ENCODE data around the gene CAPN8.

DNA sequence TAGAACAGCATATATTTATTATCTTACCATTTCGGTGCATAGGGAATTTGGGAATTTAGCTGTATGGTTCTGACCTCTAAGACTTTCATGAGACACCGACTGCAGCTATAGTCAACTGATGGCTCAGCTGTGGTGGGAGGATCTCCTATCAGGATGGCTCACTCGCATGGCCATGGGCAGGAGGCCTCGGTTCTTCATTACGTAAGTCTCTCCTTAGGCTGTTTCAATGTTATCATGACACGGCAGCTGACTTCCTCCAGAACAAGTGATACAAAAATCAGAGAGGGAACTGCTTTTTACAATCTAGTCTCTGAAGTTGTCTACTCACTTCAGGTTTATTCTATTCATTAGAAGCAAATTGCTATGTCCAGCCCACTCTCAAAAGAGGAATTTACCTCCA lies 13.3 kb upstream of the CAPN8 start:
- no peak for TF ChIP-seq EZH2 (IDR thresholded peaks at IDR 0.05; ENCODE audit: borderline replicate concordance, low read length)
- TF ChIP-seq, protein P1, sequence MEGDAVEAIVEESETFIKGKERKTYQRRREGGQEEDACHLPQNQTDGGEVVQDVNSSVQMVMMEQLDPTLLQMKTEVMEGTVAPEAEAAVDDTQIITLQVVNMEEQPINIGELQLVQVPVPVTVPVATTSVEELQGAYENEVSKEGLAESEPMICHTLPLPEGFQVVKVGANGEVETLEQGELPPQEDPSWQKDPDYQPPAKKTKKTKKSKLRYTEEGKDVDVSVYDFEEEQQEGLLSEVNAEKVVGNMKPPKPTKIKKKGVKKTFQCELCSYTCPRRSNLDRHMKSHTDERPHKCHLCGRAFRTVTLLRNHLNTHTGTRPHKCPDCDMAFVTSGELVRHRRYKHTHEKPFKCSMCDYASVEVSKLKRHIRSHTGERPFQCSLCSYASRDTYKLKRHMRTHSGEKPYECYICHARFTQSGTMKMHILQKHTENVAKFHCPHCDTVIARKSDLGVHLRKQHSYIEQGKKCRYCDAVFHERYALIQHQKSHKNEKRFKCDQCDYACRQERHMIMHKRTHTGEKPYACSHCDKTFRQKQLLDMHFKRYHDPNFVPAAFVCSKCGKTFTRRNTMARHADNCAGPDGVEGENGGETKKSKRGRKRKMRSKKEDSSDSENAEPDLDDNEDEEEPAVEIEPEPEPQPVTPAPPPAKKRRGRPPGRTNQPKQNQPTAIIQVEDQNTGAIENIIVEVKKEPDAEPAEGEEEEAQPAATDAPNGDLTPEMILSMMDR (IDR thresholded peaks at IDR 0.05; ENCODE audit: low read length), result no peak

Data from OCI-LY1 (cell line).